GM12874 (cell line): ENCODE data around the gene NCOA4.

Experiments used
- TF ChIP-seq, protein P1 (sequence below): IDR thresholded peaks from 2 replicates; pipeline ENCODE4 v1.5.1; 2011; ENCODE audit warnings: low read depth, mild to moderate bottlenecking, control low read depth, low read length, moderate library complexity; ENCODE audit not compliant: insufficient read depth

NCOA4 gene

DNA sequence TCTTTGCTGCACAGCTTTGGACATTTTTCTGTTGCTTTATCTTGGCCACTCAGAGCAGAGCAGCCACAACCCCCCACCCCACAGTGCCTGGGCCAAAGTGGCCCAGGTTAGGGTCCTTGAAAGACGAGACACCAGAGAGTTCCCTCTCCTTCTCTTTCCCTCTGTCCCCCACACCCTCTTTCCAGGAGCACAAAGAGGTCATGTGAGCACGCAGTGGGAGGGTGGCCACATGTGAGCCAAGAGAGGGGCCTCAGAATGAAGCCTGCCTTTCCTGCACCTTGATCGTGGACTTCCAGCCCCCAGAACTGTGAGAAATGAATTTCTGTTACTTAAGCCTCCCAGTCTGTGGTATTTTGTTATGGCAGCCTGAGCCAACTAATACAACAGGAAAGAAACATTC, 30.3 kb upstream of the NCOA4 start:
- TF ChIP-seq, protein P1, sequence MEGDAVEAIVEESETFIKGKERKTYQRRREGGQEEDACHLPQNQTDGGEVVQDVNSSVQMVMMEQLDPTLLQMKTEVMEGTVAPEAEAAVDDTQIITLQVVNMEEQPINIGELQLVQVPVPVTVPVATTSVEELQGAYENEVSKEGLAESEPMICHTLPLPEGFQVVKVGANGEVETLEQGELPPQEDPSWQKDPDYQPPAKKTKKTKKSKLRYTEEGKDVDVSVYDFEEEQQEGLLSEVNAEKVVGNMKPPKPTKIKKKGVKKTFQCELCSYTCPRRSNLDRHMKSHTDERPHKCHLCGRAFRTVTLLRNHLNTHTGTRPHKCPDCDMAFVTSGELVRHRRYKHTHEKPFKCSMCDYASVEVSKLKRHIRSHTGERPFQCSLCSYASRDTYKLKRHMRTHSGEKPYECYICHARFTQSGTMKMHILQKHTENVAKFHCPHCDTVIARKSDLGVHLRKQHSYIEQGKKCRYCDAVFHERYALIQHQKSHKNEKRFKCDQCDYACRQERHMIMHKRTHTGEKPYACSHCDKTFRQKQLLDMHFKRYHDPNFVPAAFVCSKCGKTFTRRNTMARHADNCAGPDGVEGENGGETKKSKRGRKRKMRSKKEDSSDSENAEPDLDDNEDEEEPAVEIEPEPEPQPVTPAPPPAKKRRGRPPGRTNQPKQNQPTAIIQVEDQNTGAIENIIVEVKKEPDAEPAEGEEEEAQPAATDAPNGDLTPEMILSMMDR, result no peak

DNA sequence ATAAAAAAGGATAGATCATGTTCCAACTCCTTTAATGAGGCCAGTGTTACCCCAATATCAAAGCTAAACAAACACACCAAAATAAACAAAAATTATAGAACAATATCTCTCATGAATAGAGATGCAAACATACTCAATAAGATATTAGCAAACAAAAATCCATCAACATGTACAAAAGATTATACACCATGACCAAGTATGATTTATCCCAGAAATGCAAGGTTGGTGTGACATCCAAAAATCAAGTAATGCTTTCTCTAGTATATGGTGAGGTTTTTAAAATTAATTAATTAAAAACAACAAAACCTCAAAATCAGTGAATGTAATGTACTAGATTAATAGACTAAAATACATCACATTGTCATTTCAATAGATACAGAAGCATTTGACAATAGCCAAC, 26.6 kb upstream of the NCOA4 start:
- TF ChIP-seq, protein P1, result no peak

DNA sequence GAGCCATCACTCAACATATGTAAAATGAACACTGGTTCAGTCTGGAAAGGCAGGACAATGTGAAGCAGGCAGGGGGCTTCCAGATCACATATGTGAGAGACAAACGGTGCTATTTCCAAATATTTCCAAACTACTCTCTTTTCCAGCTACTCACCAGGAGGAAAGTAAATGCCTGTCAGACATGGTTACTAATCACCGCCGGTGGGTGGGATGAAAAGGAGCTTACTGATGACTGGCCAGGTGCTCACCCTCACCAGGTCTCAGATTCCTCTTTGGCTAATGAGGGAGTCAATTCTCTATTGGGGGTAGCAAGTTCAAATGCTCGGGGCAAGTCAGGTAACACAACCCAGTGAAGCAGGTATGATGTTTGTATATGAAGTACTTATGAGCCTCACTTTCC, 25.3 kb upstream of the NCOA4 start:
- TF ChIP-seq, protein P1, result no peak

DNA sequence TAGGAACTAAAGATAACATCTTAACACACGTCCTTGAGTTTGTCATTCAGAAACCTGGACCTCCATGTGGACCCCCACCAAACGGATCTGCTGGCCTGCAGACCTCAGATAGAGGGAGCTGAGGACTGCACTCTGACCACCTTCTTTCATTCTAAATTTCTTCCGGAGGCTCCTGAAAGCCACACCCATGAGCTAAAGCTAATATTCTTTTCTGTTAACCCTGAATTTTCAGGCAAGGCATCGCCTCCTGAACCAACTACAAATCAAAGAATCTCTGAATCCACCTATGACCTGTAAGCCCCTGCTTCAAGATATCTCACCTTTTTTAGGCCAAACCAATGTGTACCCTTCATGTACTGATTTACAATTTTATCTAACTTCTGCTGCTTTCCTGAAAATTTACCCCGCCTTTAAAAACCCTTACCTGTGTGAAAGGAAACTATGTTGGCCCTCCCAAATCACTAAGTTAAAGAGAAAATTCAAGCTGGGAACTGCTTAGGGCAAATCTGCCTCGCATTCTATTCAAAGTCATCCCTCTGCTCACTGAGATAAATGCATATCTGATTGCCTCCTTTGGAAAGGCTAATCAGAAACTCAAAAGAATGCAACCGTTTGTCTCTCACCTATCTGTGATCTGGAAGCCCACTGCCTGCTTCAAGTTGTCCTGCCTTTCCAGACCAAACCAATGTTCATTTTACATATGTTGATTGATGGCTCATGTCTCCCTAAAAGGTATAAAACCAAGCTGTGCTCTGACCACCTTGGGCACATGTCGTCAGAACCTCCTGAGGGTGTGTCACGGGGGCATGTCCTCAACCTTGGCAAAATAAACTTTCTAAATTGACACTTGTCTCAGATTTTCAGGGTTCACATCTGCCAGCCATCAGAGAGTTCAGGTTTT, 23.4 kb upstream of the NCOA4 start:
- TF ChIP-seq, protein P1, result no peak

DNA sequence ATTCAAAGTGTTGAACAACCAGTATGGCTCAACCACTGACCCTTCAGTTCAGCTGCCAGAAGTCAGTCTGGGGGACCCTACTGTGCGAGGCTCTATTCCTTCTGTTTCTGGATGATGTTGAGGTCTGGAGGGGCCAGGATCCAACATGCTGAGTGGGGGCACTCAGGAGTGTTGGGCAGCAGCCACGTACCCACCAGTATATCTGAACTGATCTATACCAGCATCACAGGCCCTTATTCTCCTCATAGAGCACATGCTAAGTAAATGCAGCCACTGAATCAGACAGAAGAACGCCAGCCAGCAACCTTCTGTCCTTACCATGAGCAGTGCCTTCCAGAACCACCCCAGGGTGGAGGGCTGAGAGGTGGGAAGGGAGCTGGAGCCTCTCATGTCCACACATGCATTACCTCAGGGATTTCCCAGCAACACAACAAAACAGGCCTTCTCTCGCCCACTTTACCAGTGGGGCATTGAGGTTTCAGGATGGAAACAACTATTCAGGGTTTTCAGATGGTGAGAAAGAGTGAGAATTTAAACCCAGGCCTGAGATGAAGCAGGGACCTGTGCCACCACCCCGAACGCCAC, 22.5 kb upstream of the NCOA4 start:
- TF ChIP-seq, protein P1, result no peak

DNA sequence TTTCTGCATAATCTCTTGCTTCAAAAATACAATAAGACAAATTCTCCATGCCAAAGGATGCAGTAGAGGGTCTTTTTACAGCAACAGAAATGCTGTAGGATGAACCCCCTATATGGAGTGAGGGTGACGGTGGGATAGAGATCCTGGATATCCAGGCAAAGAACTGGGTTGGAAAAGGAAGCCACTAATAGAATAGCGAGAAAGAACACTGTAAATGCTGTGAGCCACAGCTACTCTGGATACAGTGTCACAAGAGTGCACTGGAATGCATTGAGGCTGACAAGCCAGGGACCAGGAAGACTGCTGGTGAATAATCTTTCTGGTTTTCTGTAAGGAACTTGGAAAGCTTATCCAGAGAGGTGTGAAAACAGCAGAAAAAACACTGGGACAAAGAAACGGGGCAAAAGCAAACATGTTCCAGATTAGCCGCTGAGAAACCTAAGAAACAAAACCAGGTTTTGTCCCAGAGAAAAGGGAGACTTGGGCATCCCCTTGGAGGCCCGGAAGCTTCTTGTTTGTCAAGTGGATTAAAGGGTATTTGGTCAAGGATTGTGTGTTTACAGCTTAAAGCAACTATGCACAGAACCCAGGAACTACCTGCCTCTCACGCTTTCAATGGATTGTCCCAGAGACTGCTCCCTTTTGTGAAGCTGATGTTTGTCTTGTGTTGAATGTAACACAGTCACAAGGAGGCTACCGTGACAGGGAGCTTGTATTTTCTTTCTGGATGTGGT, 21.8 kb upstream of the NCOA4 start:
- TF ChIP-seq, protein P1, result no peak

DNA sequence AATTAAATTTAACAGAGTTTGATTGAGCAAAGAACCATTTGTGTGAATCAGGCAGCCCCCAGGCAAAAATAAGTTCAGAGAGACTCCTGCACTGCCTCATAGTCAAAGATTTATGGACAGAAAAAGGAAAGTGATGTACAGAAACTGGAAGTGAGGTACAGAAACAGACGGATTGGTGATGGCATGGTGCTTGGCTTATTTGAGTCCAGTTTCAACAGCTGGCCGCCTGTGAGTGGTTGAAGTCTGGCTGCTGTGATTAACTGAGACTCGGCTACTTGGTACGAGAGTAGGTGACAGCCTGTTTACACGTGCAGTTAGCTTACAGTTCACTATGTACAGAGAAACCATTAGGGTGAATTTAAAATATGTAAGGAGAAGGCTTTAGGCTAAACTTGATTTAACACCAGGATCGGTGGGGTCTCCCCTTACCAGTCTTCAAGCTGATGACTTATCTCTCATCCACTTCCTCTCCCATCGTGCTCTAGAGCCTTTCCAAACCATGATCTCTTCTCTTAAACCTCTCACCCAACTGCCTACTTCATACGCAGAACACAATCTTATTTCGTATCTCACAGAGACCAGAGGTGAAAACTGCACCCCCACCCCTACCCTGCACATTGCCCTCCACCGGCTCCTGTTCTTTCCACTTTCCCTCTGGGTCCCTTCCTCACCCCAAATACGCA, 20.7 kb upstream of the NCOA4 start:
- TF ChIP-seq, protein P1, result no peak
